ENCODE data around the gene DDX31.

- TF ChIP-seq EZH2 (IDR thresholded peaks at IDR 0.05; ENCODE audit: low read depth): no peak
- TF ChIP-seq CTCF (conservative IDR thresholded peaks at IDR 0.05): no peak
Observed at GRCh38 chr9:132606066-132606465, 63.7 kb downstream of the DDX31 start.

All from PC-9 (cell line).